Measurements from ENCODE around the gene RERE.

Gene RERE

DNA sequence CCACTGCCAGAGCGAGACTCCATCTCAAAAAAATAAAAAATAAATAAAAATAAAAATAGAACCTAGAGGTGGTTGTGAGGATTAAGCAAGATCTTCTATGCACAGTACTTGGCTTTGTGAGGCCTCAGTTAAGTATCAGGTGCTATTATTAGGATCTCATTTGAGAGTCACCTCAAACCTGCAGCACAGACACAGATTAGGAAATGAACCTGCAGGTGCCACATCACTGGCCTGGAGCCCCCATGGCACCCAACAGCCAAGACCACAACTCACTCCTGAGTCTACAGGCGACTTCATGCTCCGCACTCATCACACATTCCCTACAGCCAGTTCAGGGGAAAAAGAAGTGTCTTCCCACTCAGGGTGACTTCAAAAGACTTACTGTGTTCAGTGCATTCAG is 322.8 kb downstream of the RERE start:
- Histone ChIP-seq H3K27me3 (ENCODE audit: control insufficient read depth in 1 of 2, insufficient read depth in 2 of 2, low read length in 2 of 2) (no peaks in the 10 kb centered on the region), H3K27ac (ENCODE audit: low read length) (no peak overlapping the region), H3K4me3 (ENCODE audit: low read length in 2 of 2) (no peak overlapping the region), H3K9ac (ENCODE audit: low read length in 2 of 2) (no peak overlapping the region), H3K36me3 (ENCODE audit: control insufficient read depth in 2 of 2, insufficient read depth in 2 of 2, low read length in 2 of 2) (peaks cover 4 to 14% of the 10 kb centered on the region in 2 donors), H3K4me1 (ENCODE audit: control insufficient read depth, insufficient read depth, low read length) (no peaks in the 10 kb centered on the region), H3K9me3 (ENCODE audit: control insufficient read depth in 2 of 2, low read length in 2 of 2) (no peaks in the 10 kb centered on the region)

DNA sequence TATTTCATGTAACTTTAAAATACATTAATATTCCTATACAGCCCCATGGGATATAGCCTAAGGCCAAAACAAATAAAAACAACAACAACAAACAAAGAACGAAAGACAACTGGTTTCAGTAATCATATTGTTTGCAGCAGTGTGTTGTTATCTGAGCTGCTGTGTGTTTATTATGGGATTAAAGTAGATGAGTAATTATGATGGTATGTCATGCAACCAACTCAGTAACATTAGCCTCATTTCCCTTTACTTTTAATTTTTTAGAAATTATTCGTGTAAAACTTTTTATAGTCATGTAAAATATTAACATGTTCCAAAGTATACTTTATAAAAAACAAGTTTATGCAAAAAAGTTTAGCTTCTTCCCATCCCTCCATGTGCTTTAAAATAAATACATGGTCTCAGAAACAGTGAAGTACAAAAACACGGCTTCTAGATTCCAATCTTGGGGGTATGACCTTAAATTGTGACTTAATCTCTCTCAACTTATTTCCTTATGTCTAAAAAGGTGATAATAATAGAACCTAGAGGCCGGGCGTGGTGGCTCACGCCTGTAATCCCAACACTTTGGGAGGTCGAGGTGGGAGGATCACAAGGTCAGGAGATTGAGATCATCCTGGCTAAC is 323.4 kb downstream of the RERE start:
- Histone ChIP-seq H3K9me3 (ENCODE audit: control insufficient read depth in 2 of 2, low read length in 2 of 2) (no peaks in the 10 kb centered on the region), H3K4me1 (ENCODE audit: control insufficient read depth, insufficient read depth, low read length) (no peaks in the 10 kb centered on the region)

DNA sequence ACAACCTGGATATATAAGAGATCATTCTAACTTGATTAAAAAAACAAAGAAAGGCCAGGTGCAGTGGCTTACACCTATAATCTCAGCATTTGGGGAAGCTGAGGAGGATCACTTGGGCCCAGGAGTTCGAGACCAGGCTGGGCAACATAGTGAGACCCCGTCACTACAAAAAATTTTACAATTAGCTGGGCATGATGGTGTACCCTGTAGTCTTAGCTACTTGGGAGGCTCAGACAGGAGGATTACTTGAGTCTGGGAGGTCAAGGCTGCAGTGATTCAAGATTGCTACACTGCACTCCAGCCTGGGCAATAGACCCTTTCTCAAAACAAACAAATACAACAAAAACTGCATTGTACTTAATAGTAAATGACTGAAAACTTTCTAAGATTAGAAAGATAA is 330.2 kb downstream of the RERE start:
- H3K9me3 ChIP-seq (ENCODE audit: control insufficient read depth in 2 of 2, low read length in 2 of 2) = no peaks in the 10 kb centered on the region

More for the DNA sequence above, 323.4 kb downstream of the RERE start:
- peaks cover 4 to 14% of the 10 kb centered on the region in 2 donors for H3K36me3 ChIP-seq (ENCODE audit: control insufficient read depth in 2 of 2, insufficient read depth in 2 of 2, low read length in 2 of 2)
- H3K9ac ChIP-seq (ENCODE audit: low read length in 2 of 2) = no peak overlapping the region
- H3K4me3 ChIP-seq (ENCODE audit: low read length in 2 of 2) = no peak overlapping the region
- H3K27me3 ChIP-seq (ENCODE audit: control insufficient read depth in 1 of 2, insufficient read depth in 2 of 2, low read length in 2 of 2) = no peaks in the 10 kb centered on the region
- H3K27ac ChIP-seq (ENCODE audit: low read length) = no peak overlapping the region

DNA sequence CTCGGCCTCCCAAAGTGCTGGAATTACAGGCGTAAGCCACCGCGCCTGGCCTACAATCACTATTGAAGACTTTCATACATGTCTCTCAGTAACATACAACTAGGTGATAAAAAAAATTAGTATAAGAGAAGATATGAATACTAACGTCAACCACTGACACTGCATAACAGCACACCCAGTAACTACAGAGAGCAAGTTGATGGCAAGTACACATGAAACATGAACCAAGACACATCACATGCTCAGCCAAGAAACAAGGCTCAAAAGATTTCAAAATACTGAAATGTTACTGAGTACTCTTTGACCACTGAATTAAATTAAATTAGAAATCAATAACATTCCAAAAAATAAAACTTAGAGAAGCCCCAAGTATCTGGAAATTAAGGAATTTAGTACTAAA is 331.4 kb downstream of the RERE start:
- no peak overlapping the region for H3K9ac ChIP-seq (ENCODE audit: low read length in 2 of 2)
- H3K27ac ChIP-seq (ENCODE audit: low read length) = no peak overlapping the region
- no peak overlapping the region for H3K4me3 ChIP-seq (ENCODE audit: low read length in 2 of 2)
- H3K27me3 ChIP-seq (ENCODE audit: control insufficient read depth in 1 of 2, insufficient read depth in 2 of 2, low read length in 2 of 2) = no peaks in the 10 kb centered on the region
- H3K9me3 ChIP-seq (ENCODE audit: control insufficient read depth in 2 of 2, low read length in 2 of 2) = no peaks in the 10 kb centered on the region
- H3K4me1 ChIP-seq (ENCODE audit: control insufficient read depth, insufficient read depth, low read length) = no peaks in the 10 kb centered on the region
- no peaks in the 10 kb centered on the region for H3K36me3 ChIP-seq (ENCODE audit: control insufficient read depth in 2 of 2, insufficient read depth in 2 of 2, low read length in 2 of 2)

More for the DNA sequence above, 330.2 kb downstream of the RERE start:
- Histone ChIP-seq H3K27ac (ENCODE audit: low read length) (no peak overlapping the region), H3K4me1 (ENCODE audit: control insufficient read depth, insufficient read depth, low read length) (no peaks in the 10 kb centered on the region), H3K4me3 (ENCODE audit: low read length in 2 of 2) (no peak overlapping the region), H3K36me3 (ENCODE audit: control insufficient read depth in 2 of 2, insufficient read depth in 2 of 2, low read length in 2 of 2) (no peaks in the 10 kb centered on the region), H3K9ac (ENCODE audit: low read length in 2 of 2) (no peak overlapping the region), H3K27me3 (ENCODE audit: control insufficient read depth in 1 of 2, insufficient read depth in 2 of 2, low read length in 2 of 2) (no peaks in the 10 kb centered on the region)

DNA sequence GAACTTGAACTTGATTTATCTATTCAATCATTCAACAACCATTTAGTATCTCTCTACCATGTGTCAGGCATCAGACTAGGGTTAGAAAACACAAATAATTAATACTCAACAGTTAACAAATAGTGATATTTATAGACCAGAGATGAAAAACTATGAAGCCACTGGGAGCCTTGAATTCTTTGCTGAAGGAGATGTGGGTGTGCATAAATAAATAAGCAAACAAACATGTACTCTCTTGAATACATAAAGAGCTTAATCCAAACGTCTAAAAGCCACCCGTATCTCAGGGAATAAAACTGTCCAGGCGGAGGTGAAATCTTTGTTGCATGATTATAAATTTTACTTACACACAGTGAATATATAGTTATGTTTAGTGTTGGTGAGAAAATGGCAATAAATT is 333.9 kb downstream of the RERE start:
- peaks cover under 1% of the 10 kb centered on the region for H3K4me1 ChIP-seq (ENCODE audit: control insufficient read depth, insufficient read depth, low read length)
- no peak overlapping the region for H3K27ac ChIP-seq (ENCODE audit: low read length)
- no peak overlapping the region for H3K9ac ChIP-seq (ENCODE audit: low read length in 2 of 2)
- H3K36me3 ChIP-seq (ENCODE audit: control insufficient read depth in 2 of 2, insufficient read depth in 2 of 2, low read length in 2 of 2) = no peaks in the 10 kb centered on the region
- H3K9me3 ChIP-seq (ENCODE audit: control insufficient read depth in 2 of 2, low read length in 2 of 2) = no peaks in the 10 kb centered on the region
- no peak overlapping the region for H3K4me3 ChIP-seq (ENCODE audit: low read length in 2 of 2)
- H3K27me3 ChIP-seq (ENCODE audit: control insufficient read depth in 1 of 2, insufficient read depth in 2 of 2, low read length in 2 of 2) = no peaks in the 10 kb centered on the region

DNA sequence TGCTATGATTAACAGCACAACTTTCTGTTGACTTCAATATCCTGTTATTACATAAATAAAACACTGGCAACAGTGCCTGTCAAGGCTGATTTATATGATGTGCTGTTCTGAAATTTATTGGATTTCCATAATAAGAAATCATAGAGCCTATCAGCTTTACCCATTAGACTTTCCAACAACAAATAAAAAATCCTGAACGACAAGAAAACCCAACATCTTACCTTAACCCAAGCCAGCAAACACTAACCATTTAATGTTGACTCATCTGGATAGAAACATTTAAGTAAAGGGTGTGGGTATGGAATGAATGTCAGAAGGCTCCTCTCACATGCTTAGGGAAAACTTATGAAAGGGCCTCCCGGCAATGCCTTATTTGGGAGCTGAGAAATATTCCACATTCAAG is 334.5 kb downstream of the RERE start:
- Histone ChIP-seq H3K9me3 (ENCODE audit: control insufficient read depth in 2 of 2, low read length in 2 of 2) (no peaks in the 10 kb centered on the region), H3K27me3 (ENCODE audit: control insufficient read depth in 1 of 2, insufficient read depth in 2 of 2, low read length in 2 of 2) (no peaks in the 10 kb centered on the region), H3K27ac (ENCODE audit: low read length) (no peak overlapping the region), H3K4me1 (ENCODE audit: control insufficient read depth, insufficient read depth, low read length) (peaks cover 4% of the 10 kb centered on the region), H3K36me3 (ENCODE audit: control insufficient read depth in 2 of 2, insufficient read depth in 2 of 2, low read length in 2 of 2) (no peaks in the 10 kb centered on the region), H3K4me3 (ENCODE audit: low read length in 2 of 2) (no peak overlapping the region), H3K9ac (ENCODE audit: low read length in 2 of 2) (no peak overlapping the region)

DNA sequence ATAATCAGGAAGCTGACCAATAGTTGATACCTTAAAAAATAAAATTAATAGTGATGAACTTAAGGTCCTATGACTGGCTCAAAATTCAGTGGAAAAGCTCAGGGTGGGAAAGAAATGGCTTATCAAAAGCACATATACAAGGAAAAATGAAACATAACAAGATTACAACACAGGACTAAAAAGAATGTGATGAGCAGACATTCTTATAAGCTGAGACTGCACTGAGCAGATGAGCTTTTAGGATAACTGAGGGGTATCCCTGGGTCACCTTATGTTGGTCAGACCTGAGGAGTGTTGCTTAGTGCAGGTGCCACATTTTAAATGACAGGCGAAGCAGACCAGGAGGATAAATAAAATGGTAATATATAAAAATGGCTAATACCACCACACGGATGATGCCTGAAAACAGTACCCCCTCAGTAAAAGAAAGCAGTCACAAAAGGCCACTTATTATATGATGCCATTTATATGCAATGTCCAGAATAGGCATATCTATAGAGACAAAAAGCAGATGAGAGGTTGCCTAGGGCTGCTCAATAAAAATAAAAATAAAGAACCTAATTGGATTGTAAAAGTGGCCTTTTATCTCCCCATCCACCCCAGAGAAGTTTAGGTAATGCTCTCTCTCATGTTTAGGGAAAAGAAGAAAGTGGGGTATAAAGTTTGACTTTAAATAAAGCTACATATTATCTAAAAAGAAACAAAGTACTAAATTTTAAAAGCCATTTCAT is 335.6 kb downstream of the RERE start:
- Histone ChIP-seq H3K4me3 (ENCODE audit: low read length in 2 of 2) (no peak overlapping the region), H3K9ac (ENCODE audit: low read length in 2 of 2) (no peak overlapping the region), H3K27ac (ENCODE audit: low read length) (no peak overlapping the region)

DNA sequence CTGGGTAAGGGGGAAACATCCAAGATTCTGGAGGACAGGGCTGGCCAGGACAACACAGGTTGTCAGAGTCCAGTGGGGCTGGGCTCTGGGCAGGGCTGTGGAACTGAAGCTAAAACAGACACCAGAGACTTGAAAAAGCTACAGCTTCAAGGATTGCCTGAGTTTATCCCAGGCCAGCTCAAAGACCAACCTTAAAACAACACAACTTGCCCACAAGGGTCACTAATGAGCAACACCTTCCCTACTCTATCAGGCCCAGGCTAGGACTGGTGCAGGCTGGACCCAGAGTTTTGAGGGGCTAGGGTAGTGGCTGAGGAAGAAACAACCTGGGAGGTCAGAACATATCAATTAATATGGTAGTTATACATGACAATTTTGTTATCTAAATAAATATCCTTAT is 338.9 kb downstream of the RERE start:
- Histone ChIP-seq H3K27ac (ENCODE audit: low read length) (peak overlapping the region; percentile 31), H3K4me3 (ENCODE audit: low read length in 2 of 2) (no peak overlapping the region), H3K36me3 (ENCODE audit: control insufficient read depth in 2 of 2, insufficient read depth in 2 of 2, low read length in 2 of 2) (no peaks in the 10 kb centered on the region), H3K9ac (ENCODE audit: low read length in 2 of 2) (no peak overlapping the region), H3K4me1 (ENCODE audit: control insufficient read depth, insufficient read depth, low read length) (peaks cover 17% of the 10 kb centered on the region), H3K9me3 (ENCODE audit: control insufficient read depth in 2 of 2, low read length in 2 of 2) (no peaks in the 10 kb centered on the region), H3K27me3 (ENCODE audit: control insufficient read depth in 1 of 2, insufficient read depth in 2 of 2, low read length in 2 of 2) (no peaks in the 10 kb centered on the region)

More for the DNA sequence above, 335.6 kb downstream of the RERE start:
- Histone ChIP-seq H3K9me3 (ENCODE audit: control insufficient read depth in 2 of 2, low read length in 2 of 2) (no peaks in the 10 kb centered on the region), H3K36me3 (ENCODE audit: control insufficient read depth in 2 of 2, insufficient read depth in 2 of 2, low read length in 2 of 2) (no peaks in the 10 kb centered on the region), H3K27me3 (ENCODE audit: control insufficient read depth in 1 of 2, insufficient read depth in 2 of 2, low read length in 2 of 2) (no peaks in the 10 kb centered on the region), H3K4me1 (ENCODE audit: control insufficient read depth, insufficient read depth, low read length) (peaks cover 7% of the 10 kb centered on the region)

DNA sequence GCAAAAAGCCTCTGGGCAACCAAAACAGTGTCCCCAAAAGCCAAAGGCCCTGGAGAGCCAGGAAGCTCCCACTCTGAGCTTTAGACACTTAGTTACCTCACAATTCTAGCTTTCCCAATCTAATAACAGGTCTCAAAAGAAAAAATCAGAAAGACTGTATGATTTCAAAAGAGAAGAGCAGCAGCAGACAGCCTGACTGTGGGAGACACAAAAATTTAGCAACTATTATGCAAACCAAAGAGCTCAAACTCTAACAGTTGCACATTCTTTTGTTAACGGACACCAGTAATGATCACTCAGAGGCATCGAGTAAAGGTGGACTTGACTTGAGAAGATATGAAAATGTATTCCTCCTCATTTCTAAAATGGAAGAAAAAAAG is 339.5 kb downstream of the RERE start:
- Histone ChIP-seq H3K27ac (ENCODE audit: low read length) (peak overlapping the region; percentile 31), H3K4me3 (ENCODE audit: low read length in 2 of 2) (no peak overlapping the region), H3K27me3 (ENCODE audit: control insufficient read depth in 1 of 2, insufficient read depth in 2 of 2, low read length in 2 of 2) (no peaks in the 10 kb centered on the region), H3K36me3 (ENCODE audit: control insufficient read depth in 2 of 2, insufficient read depth in 2 of 2, low read length in 2 of 2) (no peaks in the 10 kb centered on the region), H3K4me1 (ENCODE audit: control insufficient read depth, insufficient read depth, low read length) (peaks cover 17% of the 10 kb centered on the region), H3K9me3 (ENCODE audit: control insufficient read depth in 2 of 2, low read length in 2 of 2) (no peaks in the 10 kb centered on the region), H3K9ac (ENCODE audit: low read length in 2 of 2) (no peak overlapping the region)

DNA sequence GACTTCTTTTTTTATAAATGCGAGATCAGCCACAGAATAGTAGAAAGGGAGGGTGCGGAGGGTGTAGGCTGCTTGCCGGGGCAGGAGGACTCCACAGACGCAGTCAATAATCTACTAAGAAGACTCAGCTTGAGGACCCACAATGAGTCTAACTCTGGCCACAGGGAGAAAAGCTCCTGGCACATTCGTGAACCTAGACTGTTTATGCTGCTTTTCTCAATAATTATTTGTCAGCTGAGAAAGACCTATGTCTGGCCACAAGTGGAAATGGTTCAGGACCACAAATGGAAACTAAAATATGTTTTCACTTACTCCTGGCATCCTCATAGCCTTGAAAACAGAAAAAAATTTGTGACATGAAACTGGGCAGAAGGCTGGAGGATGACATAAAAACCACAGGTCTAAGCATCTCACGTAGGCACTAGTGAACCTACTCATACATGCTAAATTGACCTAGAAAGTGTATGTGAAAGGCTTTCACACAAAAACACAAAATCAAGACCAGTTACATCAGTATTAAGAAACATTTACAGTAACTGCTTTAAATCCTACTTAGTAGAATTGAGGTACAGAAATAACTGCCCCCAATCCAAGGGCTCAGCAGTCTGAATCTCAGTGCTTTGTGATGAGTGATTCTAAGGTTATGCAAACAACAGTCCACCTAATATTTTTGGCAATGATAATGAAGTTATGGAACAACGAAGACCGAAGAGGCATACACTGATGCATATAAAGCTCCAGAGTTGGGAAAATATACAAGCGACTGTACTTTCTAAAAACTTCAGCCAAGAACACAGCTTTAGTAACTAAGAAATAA is 340.1 kb downstream of the RERE start:
- Histone ChIP-seq H3K36me3 (ENCODE audit: control insufficient read depth in 2 of 2, insufficient read depth in 2 of 2, low read length in 2 of 2) (no peaks in the 10 kb centered on the region), H3K27me3 (ENCODE audit: control insufficient read depth in 1 of 2, insufficient read depth in 2 of 2, low read length in 2 of 2) (no peaks in the 10 kb centered on the region), H3K4me1 (ENCODE audit: control insufficient read depth, insufficient read depth, low read length) (peaks cover 17% of the 10 kb centered on the region), H3K9ac (ENCODE audit: low read length in 2 of 2) (peak overlapping the region in 1 of 2 donors; percentile 22), H3K4me3 (ENCODE audit: low read length in 2 of 2) (peak overlapping the region in 1 of 2 donors; percentile 36), H3K9me3 (ENCODE audit: control insufficient read depth in 2 of 2, low read length in 2 of 2) (no peaks in the 10 kb centered on the region), H3K27ac (ENCODE audit: low read length) (peak overlapping the region; percentile 42)

Measured in stomach smooth muscle (tissue), 2 donors.